Fibroblast of the aortic adventitia (primary cell): ENCODE results near the gene ATP2B2. TPM values are rescaled to one million over a fixed set of nuclear protein-coding genes. Genes with fewer than 3 reads are reported as not detected.

Experiments
- DNase-seq: peaks from one replicate; pipeline ENCODE4 v3.0.0-alpha.2; 2010; ENCODE audit warnings: low read depth
- H3K4me3 ChIP-seq: 2 replicates; pipeline ENCODE4 v1.5.1; 2011; ENCODE audit warnings: low read depth, mild to moderate bottlenecking, control low read depth, low read length, moderate library complexity
- CTCF ChIP-seq: IDR thresholded peaks from 2 replicates; pipeline ENCODE4 v1.5.1; 2011; ENCODE audit warnings: mild to moderate bottlenecking, low read length, control low read depth, inconsistent platforms; ENCODE audit not compliant: insufficient read depth
- total RNA-seq: library from RNA; depleted of rRNA; stranded (reverse); fragments of >200 nt; gene quantifications from 2 replicates; pipeline ENCODE4 v1.2.3, GENCODE V29; 2012; ENCODE audit warnings: low replicate concordance

Gene ATP2B2
- total RNA-seq, 1 donor = not detected

- DNase-seq = no peak
- TF ChIP-seq CTCF = no peak
- no peak overlapping the region for H3K4me3 ChIP-seq
These were observed 140.1 kb downstream of the ATP2B2 start for GRCh38 chr3:10365316-10365715.

GRCh38 chr3:10364806-10365205 lies 140.6 kb downstream of the ATP2B2 start:
- no peak overlapping the region for H3K4me3 ChIP-seq
- TF ChIP-seq CTCF = no peak
- DNase-seq = no peak

GRCh38 chr3:10363935-10364334 lies 141.5 kb downstream of the ATP2B2 start:
- no peak overlapping the region for H3K4me3 ChIP-seq
- DNase-seq = no peak
- TF ChIP-seq CTCF = no peak

- H3K4me3 ChIP-seq = no peak overlapping the region
- no peak for DNase-seq
- TF ChIP-seq CTCF = no peak
These were observed 144.0 kb downstream of the ATP2B2 start for GRCh38 chr3:10361375-10361774.

GRCh38 chr3:10360478-10360877 lies 144.9 kb downstream of the ATP2B2 start:
- DNase-seq = no peak
- TF ChIP-seq CTCF = no peak
- no peak overlapping the region for H3K4me3 ChIP-seq

- no peak for TF ChIP-seq CTCF
- H3K4me3 ChIP-seq = no peak overlapping the region
These were observed 145.6 kb downstream of the ATP2B2 start for GRCh38 chr3:10359761-10360161.

GRCh38 chr3:10358309-10358980 lies 146.9 kb downstream of the ATP2B2 start:
- H3K4me3 ChIP-seq = no peak overlapping the region
- no peak for TF ChIP-seq CTCF
- DNase-seq = no peak

More at GRCh38 chr3:10359761-10360161, 145.6 kb downstream of the ATP2B2 start:
- no peak for DNase-seq
